Glutamatergic neuron (in vitro differentiated cells): ENCODE results near the gene NRXN3. TPM values are rescaled to one million over a fixed set of nuclear protein-coding genes. Genes with fewer than 3 reads are reported as not detected.

ENCODE experiments used
- DNase-seq: peaks from one replicate; pipeline ENCODE4 v3.0.0; 2022
- H3K27ac Mint-ChIP-seq: one replicate; pipeline ENCODE4 v1.8.0; 2020; ENCODE audit warnings: mild to moderate bottlenecking, mixed read lengths, inconsistent platforms; ENCODE audit not compliant: unreplicated experiment
- H3K27me3 Mint-ChIP-seq: one replicate; pipeline ENCODE4 v1.8.0; 2020; ENCODE audit warnings: mild to moderate bottlenecking, moderate library complexity, mixed read lengths, inconsistent platforms; ENCODE audit not compliant: unreplicated experiment
- H3K36me3 Mint-ChIP-seq: one replicate; pipeline ENCODE4 v1.8.0; 2020; ENCODE audit warnings: mild to moderate bottlenecking, mixed read lengths, inconsistent platforms; ENCODE audit not compliant: unreplicated experiment
- H3K4me1 Mint-ChIP-seq: one replicate; pipeline ENCODE4 v1.8.0; 2020; ENCODE audit warnings: mild to moderate bottlenecking, low read depth, mixed read lengths, inconsistent platforms; ENCODE audit not compliant: unreplicated experiment
- H3K4me3 Mint-ChIP-seq: one replicate; pipeline ENCODE4 v1.8.0; 2020; ENCODE audit warnings: mild to moderate bottlenecking, mixed read lengths, inconsistent platforms; ENCODE audit not compliant: unreplicated experiment
- H3K9me3 Mint-ChIP-seq: one replicate; pipeline ENCODE4 v1.8.0; 2020; ENCODE audit warnings: mild to moderate bottlenecking, moderate library complexity, mixed read lengths, inconsistent platforms; ENCODE audit not compliant: unreplicated experiment
- total RNA-seq: library from RNA; stranded (reverse); fragmentation: NEBNext Ultra II Directional; extraction: Animal tissue kit (Norgen Biotek cat#: 25700); gene quantifications from one replicate; pipeline ENCODE4 v1.2.1, GENCODE V29; 2021; ENCODE audit not compliant: unreplicated experiment
- TF ChIP-seq, protein P1 (sequence below): fragments of 200-600 bp; sonication (generic); IDR thresholded peaks from one replicate; pipeline ENCODE4 v1.5.0; 2021; ENCODE audit not compliant: partially characterized antibody, unreplicated experiment

The NRXN3 gene
- total RNA-seq, 1 donor from 2014 or later, result 1.2 TPM

DNA sequence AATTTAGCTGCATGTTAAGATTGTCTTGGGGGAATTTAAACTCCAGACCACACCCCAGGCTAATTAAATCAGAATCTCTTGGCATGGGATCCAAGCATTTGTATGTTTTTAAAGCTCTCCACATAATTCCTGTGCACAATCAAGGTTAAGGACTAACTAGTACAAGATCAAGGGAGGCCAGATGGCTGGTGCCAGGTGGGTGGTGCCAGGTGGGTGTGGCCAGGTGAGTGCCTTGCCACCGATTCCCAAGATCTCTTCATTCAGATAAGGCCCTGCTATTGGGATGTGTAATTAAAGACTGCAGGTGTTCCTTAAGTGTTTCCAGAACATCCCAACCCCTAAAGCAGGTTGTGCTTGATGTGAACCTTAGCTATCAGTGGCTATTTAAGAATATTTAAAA is 75.1 kb downstream of the NRXN3 start:
- Mint-ChIP-seq H3K36me3 (no peaks in the 10 kb centered on the region), H3K27ac (no peak overlapping the region), H3K4me1 (peaks cover 3% of the 10 kb centered on the region), H3K27me3 (no peaks in the 10 kb centered on the region), H3K9me3 (no peaks in the 10 kb centered on the region), H3K4me3 (no peak overlapping the region)
- DNase-seq, result no peak
- TF ChIP-seq, protein P1, sequence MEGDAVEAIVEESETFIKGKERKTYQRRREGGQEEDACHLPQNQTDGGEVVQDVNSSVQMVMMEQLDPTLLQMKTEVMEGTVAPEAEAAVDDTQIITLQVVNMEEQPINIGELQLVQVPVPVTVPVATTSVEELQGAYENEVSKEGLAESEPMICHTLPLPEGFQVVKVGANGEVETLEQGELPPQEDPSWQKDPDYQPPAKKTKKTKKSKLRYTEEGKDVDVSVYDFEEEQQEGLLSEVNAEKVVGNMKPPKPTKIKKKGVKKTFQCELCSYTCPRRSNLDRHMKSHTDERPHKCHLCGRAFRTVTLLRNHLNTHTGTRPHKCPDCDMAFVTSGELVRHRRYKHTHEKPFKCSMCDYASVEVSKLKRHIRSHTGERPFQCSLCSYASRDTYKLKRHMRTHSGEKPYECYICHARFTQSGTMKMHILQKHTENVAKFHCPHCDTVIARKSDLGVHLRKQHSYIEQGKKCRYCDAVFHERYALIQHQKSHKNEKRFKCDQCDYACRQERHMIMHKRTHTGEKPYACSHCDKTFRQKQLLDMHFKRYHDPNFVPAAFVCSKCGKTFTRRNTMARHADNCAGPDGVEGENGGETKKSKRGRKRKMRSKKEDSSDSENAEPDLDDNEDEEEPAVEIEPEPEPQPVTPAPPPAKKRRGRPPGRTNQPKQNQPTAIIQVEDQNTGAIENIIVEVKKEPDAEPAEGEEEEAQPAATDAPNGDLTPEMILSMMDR, result no peak

DNA sequence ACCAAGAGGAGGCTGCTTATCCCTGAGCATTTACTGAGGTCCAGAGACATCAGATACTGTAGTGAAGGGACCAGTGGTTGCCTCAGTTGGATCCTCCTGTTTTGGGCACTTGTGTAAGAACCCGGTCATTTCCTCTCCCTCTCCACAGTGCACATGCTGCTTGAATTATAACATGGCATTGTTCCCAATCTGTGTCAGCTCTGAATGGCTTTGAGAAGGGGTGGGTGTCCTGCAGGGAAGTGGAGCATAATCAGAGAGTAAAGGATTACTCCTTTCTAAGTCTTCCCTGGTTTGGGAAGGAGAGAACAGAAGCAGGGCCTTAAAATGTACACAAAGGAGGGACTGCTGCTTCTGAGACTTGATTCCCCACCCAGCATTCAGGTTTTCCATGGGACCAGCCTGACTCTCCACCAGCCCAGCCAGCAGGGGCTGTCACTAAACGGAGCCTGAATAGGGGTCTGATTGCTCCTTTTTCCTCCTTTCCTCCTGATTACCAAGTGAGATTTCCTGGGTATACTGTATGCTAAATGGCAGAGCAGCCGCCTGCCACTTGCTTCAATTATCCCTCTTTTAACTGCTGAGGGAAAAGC is 78.4 kb downstream of the NRXN3 start:
- Mint-ChIP-seq H3K27me3 (no peaks in the 10 kb centered on the region), H3K4me1 (peaks cover 3% of the 10 kb centered on the region), H3K4me3 (no peak overlapping the region), H3K27ac (no peak overlapping the region), H3K36me3 (no peaks in the 10 kb centered on the region), H3K9me3 (no peaks in the 10 kb centered on the region)
- TF ChIP-seq, protein P1, result no peak
- DNase-seq, result no peak

DNA sequence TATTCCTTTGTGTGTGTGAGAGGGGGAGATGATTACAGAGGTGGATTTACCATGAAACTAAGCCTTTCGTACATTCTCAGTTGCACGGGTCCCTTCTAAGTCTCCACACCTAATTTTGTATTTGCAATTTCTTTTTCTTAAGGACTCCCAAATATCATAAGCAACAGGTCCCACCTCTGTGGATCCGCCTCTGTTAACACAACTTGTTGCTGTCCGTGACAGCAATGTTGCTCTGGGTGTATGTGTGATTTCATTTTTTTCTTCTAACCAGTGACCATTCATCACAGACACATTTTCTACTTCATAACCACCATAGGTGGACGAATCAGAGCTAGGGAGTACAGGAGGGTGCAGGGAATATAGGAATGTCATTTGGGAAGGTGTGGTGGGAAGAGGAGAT is 81.1 kb downstream of the NRXN3 start:
- no peaks in the 10 kb centered on the region for H3K36me3 Mint-ChIP-seq
- H3K27ac Mint-ChIP-seq, result no peak overlapping the region
- H3K4me1 Mint-ChIP-seq, result peaks cover 3% of the 10 kb centered on the region
- H3K9me3 Mint-ChIP-seq, result no peaks in the 10 kb centered on the region
- H3K27me3 Mint-ChIP-seq, result no peaks in the 10 kb centered on the region
- H3K4me3 Mint-ChIP-seq, result no peak overlapping the region
- TF ChIP-seq, protein P1, result no peak
- DNase-seq, result no peak

DNA sequence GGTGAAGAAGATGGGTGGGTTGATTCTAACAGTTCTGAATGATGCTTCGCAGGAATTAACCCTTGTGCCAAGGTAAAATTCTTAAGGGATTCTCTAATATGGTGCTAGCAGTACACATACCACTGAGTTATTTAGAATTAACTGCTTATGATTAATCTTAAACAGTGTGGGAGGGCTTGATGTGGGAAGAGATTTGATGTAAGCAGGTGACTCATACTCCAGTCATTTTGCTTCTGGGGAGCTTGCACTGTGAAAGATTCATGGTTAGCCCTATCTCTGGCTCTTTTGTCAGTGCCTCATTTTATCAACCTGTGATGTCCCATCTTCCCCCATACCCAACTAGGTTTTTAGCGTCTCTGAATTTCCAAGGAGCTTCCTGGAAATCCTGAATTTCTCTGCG is 83.8 kb downstream of the NRXN3 start:
- no peak overlapping the region for H3K27ac Mint-ChIP-seq
- DNase-seq, result no peak

DNA sequence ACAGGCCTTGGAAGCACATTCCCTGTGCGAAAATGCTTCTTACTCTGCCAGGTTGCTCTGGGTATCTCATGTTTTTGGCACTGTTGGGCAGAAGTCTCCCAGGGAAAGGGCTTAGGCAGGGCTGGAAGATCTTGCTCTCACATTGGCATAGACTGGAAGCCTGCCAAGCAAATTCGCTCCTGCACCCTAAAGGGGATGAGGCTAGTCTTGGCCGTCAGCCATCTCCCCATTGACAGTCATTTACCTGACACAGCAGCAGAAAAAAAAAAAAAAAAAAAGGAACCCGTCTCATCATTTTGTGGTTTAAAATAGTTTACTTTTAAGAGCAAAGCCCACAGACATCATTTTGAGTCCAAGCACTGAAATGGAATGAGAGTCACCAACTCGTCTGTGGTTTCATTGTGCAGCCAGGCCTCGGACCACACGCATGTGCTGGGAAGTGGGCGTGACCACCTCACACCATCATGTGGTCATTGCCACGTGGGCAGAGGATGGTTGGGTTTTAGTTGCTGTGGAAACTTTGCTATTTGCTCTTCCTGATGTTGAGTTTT is 84.8 kb downstream of the NRXN3 start:
- no peak for DNase-seq
- no peak overlapping the region for H3K4me3 Mint-ChIP-seq

More for the DNA sequence above, 83.8 kb downstream of the NRXN3 start:
- Mint-ChIP-seq H3K27me3 (no peaks in the 10 kb centered on the region), H3K4me3 (no peak overlapping the region), H3K36me3 (no peaks in the 10 kb centered on the region), H3K9me3 (no peaks in the 10 kb centered on the region), H3K4me1 (peaks cover 2% of the 10 kb centered on the region)
- TF ChIP-seq, protein P1, result no peak

More for the DNA sequence above, 84.8 kb downstream of the NRXN3 start:
- H3K27ac Mint-ChIP-seq, result no peak overlapping the region
- no peaks in the 10 kb centered on the region for H3K9me3 Mint-ChIP-seq
- TF ChIP-seq, protein P1, result no peak
- no peaks in the 10 kb centered on the region for H3K36me3 Mint-ChIP-seq
- no peaks in the 10 kb centered on the region for H3K4me1 Mint-ChIP-seq
- no peaks in the 10 kb centered on the region for H3K27me3 Mint-ChIP-seq
